Measurements from ENCODE around the gene PAQR6. TPM values are rescaled to one million over a fixed set of nuclear protein-coding genes. Genes with fewer than 3 reads are reported as not detected.

The PAQR6 gene
- total and polyA plus RNA-seq, 2 of the 8 experiments (the other 6 are each of a cell fraction or from before 2014, with no cell fraction given): 7.1 to 11.3 TPM

- peak within 1 kb of the TSS; percentile 98; the same call in 1 of the 2 replicates for H2AFZ ChIP-seq (ENCODE audit: low read length)
- H3K79me2 ChIP-seq (ENCODE audit: control insufficient read depth in 1 of 2, insufficient read depth in 2 of 2, low read length in 2 of 2): peaks cover 7 to 22% of the 10 kb centered on the region in 2 experiments
- peak within 1 kb of the TSS; percentile 88; the same call in 1 of the 2 replicates for H2BK15ac ChIP-seq (ENCODE audit: low read length)
- FAIRE-seq (no peak), DNase-seq (ENCODE audit: low read depth in 1 of 2, low spot score in 2 of 2) (peak; percentile 87 to 97)
- peak within 1 kb of the TSS; percentile 35; the same call in 1 of the 2 replicates for H2BK12ac ChIP-seq (ENCODE audit: low read depth, low read length)
- H3K27ac ChIP-seq (ENCODE audit: low read depth, low read length): peak within 1 kb of the TSS; percentile 100
- no peak within 1 kb of the TSS for H2BK120ac ChIP-seq (replicated peaks; ENCODE audit: low read depth, low read length)
- H4K8ac ChIP-seq (ENCODE audit: extremely low read depth, insufficient read depth, low read length): peak within 1 kb of the TSS; percentile 100
- ChIA-PET POLR2A (ENCODE audit: partially characterized antibody) (interaction anchor here (0.6 to 6.5 kb wide), 51 partner anchors 11 to 1102 kb away, joined by 3 to 77 read pairs (median 5); partner anchors contain the start of genes ARHGEF2, BGLAP, CCT3 and LMNA), CTCF (ENCODE audit: partially characterized antibody) (interaction anchor here (0.6 to 4.5 kb wide), 21 partner anchors 9 to 118 kb away, joined by 3 to 34 read pairs (median 3); partner anchors contain the start of gene SLC25A44)
- no peaks in the 10 kb centered on the region; a peak in 1 of 4 replicates for H3K9me3 ChIP-seq (ENCODE audit: insufficient read depth in 2 of 2, low read depth in 1 of 2, low read length in 1 of 2)
- H3K27me3 ChIP-seq (replicated peaks in 1 of 4; ENCODE audit: control insufficient read depth in 3 of 4, extremely low read depth in 1 of 4, insufficient read depth in 3 of 4, low read length in 3 of 4): no peaks in the 10 kb centered on the region
- no peak within 1 kb of the TSS for H2AK5ac ChIP-seq (ENCODE audit: low read depth, low read length)
- 0 out of 2 replicates have a peak, but pooled peaks cover 3% of the 10 kb centered on the region for H3K23me2 ChIP-seq (ENCODE audit: low read depth, low read length)
- H3K9ac ChIP-seq (replicated peaks in 1 of 4; ENCODE audit: extremely low read depth in 1 of 4, low read depth in 3 of 4, low read length in 3 of 4): peak within 1 kb of the TSS; percentile 97 to 100 (median 100)
- peak within 1 kb of the TSS; percentile 99 for H3K18ac ChIP-seq (ENCODE audit: extremely low read depth, low read length)
- no peaks in the 10 kb centered on the region for H4K20me1 ChIP-seq (replicated peaks in 1 of 2; ENCODE audit: control insufficient read depth in 1 of 2, insufficient read depth in 2 of 2, low read length in 2 of 2)
- H3K36me3 ChIP-seq (ENCODE audit: control insufficient read depth in 2 of 4, insufficient read depth in 4 of 4, low read length in 3 of 4): peaks cover 3 to 28% (median 5%) of the 10 kb centered on the region in 4 experiments; a peak in 6 of 8 replicates
- H3K14ac ChIP-seq (ENCODE audit: insufficient read length): no peak within 1 kb of the TSS
- peak within 1 kb of the TSS; percentile 63 to 86 for H3K4me2 ChIP-seq (ENCODE audit: insufficient read depth in 1 of 2, low read depth in 2 of 2, low read length in 2 of 2)
- H3K56ac ChIP-seq (replicated peaks; ENCODE audit: insufficient read length, low read depth, low read length): peak within 1 kb of the TSS; percentile 91
- peak within 1 kb of the TSS; percentile 53 to 97 (median 92) for H3K4me3 ChIP-seq (ENCODE audit: extremely low read depth in 1 of 4, insufficient read depth in 2 of 4, low read depth in 3 of 4, low read length in 4 of 4)
- peak within 1 kb of the TSS; percentile 100 for H4K5ac ChIP-seq (ENCODE audit: insufficient read length, low read depth, low read length)
- WGBS, 2 experiments (ENCODE audit: extremely low coverage in 1 of 2, insufficient coverage in 1 of 2, insufficient read length in 1 of 2, insufficient replicate concordance in 2 of 2, low coverage in 1 of 2, low lambda C conversion rate in 2 of 2, missing lambda C conversion rate in 1 of 2): 1% methylated on average over 61 of the region's 61 CpGs; no CpG with 5 or more reads in 1 of the 2 experiments
- H2BK20ac ChIP-seq (ENCODE audit: low read length): 0 out of 2 replicates have a peak within 1 kb of the TSS, but pooled peaks have one; percentile 48
- peaks cover 4% of the 10 kb centered on the region for H3K79me1 ChIP-seq (ENCODE audit: low read depth, low read length)
- H3K4ac ChIP-seq (replicated peaks; ENCODE audit: insufficient read length, low read depth, low read length): peak within 1 kb of the TSS; percentile 55
- peak within 1 kb of the TSS; percentile 99 for H4K91ac ChIP-seq (replicated peaks; ENCODE audit: insufficient read length, low read length)
- H3K4me1 ChIP-seq (replicated peaks in 1 of 4; ENCODE audit: control insufficient read depth in 3 of 4, insufficient read depth in 4 of 4, low read length in 3 of 4): peaks cover 0 to 5% (median 3%) of the 10 kb centered on the region in 4 experiments; a peak in 5 of 7 replicates
- peak within 1 kb of the TSS; percentile 93 for H2BK5ac ChIP-seq (ENCODE audit: low read depth, low read length)
- no peak within 1 kb of the TSS for H3K23ac ChIP-seq (ENCODE audit: insufficient read length)
- TF ChIP-seq EGR1 (IDR thresholded peaks at IDR 0.05; ENCODE audit: borderline replicate concordance, low read depth, low read length): peak; percentile 88
- TF ChIP-seq SP2 (IDR thresholded peaks at IDR 0.05; ENCODE audit: low read length): peak; percentile 77
- TF ChIP-seq POU5F1 (IDR thresholded peaks at IDR 0.05; ENCODE audit: low read depth, low read length): no peak
- TF ChIP-seq CREB1 (IDR thresholded peaks at IDR 0.05): peak; percentile 93
- no peak for TF ChIP-seq TEAD4 (IDR thresholded peaks at IDR 0.05; ENCODE audit: low read depth, low read length)
- TF ChIP-seq CBX8 (IDR thresholded peaks at IDR 0.05; ENCODE audit: borderline replicate concordance, low read depth, low read length): no peak
- TF ChIP-seq CHD2 (IDR thresholded peaks at IDR 0.05; ENCODE audit: low read length): peak; percentile 94
- TF ChIP-seq TAF1 (IDR thresholded peaks at IDR 0.05; ENCODE audit: low read depth, low read length): peak; percentile 96
- TF ChIP-seq NRF1 (IDR thresholded peaks at IDR 0.05; ENCODE audit: low read depth, low read length): no peak
- TF ChIP-seq PHF8 (conservative IDR thresholded peaks at IDR 0.05; ENCODE audit: low read depth, low read length): peak; percentile 97
- peak; percentile 97 for TF ChIP-seq YY1 (IDR thresholded peaks at IDR 0.05; ENCODE audit: low read depth, low read length)
- TF ChIP-seq SIN3A (conservative IDR thresholded peaks at IDR 0.05 in 1 of 2, IDR thresholded peaks at IDR 0.05 in 1 of 2; ENCODE audit: low read depth in 1 of 2, low read length in 2 of 2): peak; percentile 57 to 84; a peak in 2 of 4 replicates
Measured at GRCh38 chr1:156212833-156213643, 34.8 kb downstream of the PAQR6 start, which contains the start of gene PMF1. Gene PMF1 (plus strand): TSS chr1:156213007. CDS start chr1:156213016, 9 bp downstream.
